ENCODE results near the gene SORCS3. TPM values are rescaled to one million over a fixed set of nuclear protein-coding genes. Genes with fewer than 3 reads are reported as not detected.

Gene SORCS3
- total and polyA plus RNA-seq, 10 of the 15 experiments (the other 5 are each of a cell fraction or from before 2014, with no cell fraction given): 0.01 to 0.04 (median 0.02) TPM; not detected in 7

- Histone ChIP-seq H3K9ac (ENCODE audit: control insufficient read depth, insufficient read depth, low read length) (no peak overlapping the region), H3K4me3 (no peak overlapping the region), H3K9me3 (replicated peaks; ENCODE audit: control insufficient read depth, insufficient read depth, low read length) (no peaks in the 10 kb centered on the region), H3K4me2 (ENCODE audit: control insufficient read depth, insufficient read depth) (no peak overlapping the region), H3K4me1 (ENCODE audit: control insufficient read depth, insufficient read depth, low read length) (no peaks in the 10 kb centered on the region), H3K36me3 (ENCODE audit: control insufficient read depth in 2 of 2, insufficient read depth in 2 of 2, low read length in 1 of 2) (no peaks in the 10 kb centered on the region), H3K27ac (ENCODE audit: control insufficient read depth, insufficient read depth) (no peak overlapping the region), H3K79me2 (ENCODE audit: control insufficient read depth, insufficient read depth, low read length) (no peaks in the 10 kb centered on the region), H4K20me1 (ENCODE audit: control insufficient read depth, insufficient read depth) (no peaks in the 10 kb centered on the region), H2AFZ (ENCODE audit: control insufficient read depth, low read depth, low read length) (no peak overlapping the region), H3K27me3 (replicated peaks in 1 of 2; ENCODE audit: control insufficient read depth in 2 of 2, insufficient read depth in 2 of 2, low read length in 1 of 2) (no peaks in the 10 kb centered on the region)
- ChIA-PET RAD21 (ENCODE audit: unreplicated experiment) (no interaction called here), CTCF (no interaction called here), POLR2A (no interaction called here), SMC1A (ENCODE audit: uncharacterized antibody, unreplicated experiment) (no interaction called here)
- intact Hi-C loops (cut with micrococcal nuclease; ENCODE audit: unreplicated experiment) (no loop called here), in situ Hi-C loops (cut with MboI) (no loop called here)
- FAIRE-seq (no peak), DNase-seq (ENCODE audit: low read depth, low spot score) (no peak), ATAC-seq (no peak)
- TF ChIP-seq KLF5 (IDR thresholded peaks at IDR 0.05; ENCODE audit: partially characterized antibody) (no peak), USF2 (IDR thresholded peaks at IDR 0.05; ENCODE audit: borderline replicate concordance, low read depth, low read length) (no peak), KAT2A (conservative IDR thresholded peaks at IDR 0.05; ENCODE audit: control insufficient read depth, low read depth, low read length) (no peak), WRNIP1 (IDR thresholded peaks at IDR 0.05; ENCODE audit: borderline replicate concordance, low read depth, low read length) (no peak)
- WGBS (ENCODE audit: insufficient coverage, insufficient replicate concordance, low lambda C conversion rate, missing lambda C conversion rate): 16% methylated on average over 2 of the region's 2 CpGs
- BruUV-seq (replicated peaks): no TSS peak
These were observed 325.6 kb downstream of the SORCS3 start for GRCh38 chr10:104966563-104967297.

GRCh38 chr10:104980368-104980767 lies 339.3 kb downstream of the SORCS3 start:
- in situ Hi-C loops (cut with MboI): no loop called here
- TF ChIP-seq ZNF24 (IDR thresholded peaks at IDR 0.05) (no peak), IKZF1 (conservative IDR thresholded peaks at IDR 0.05) (no peak), HCFC1 (IDR thresholded peaks at IDR 0.05; ENCODE audit: low read length) (no peak), JUNB (IDR thresholded peaks at IDR 0.05) (no peak), MTA3 (IDR thresholded peaks at IDR 0.05; ENCODE audit: borderline replicate concordance, low read length) (no peak), IRF3 (IDR thresholded peaks at IDR 0.05) (no peak), POU2F2 (IDR thresholded peaks at IDR 0.05; ENCODE audit: borderline replicate concordance, low read depth, low read length) (no peak), POLR2A (IDR thresholded peaks at IDR 0.05; ENCODE audit: low read depth, low read length) (no peak), SUZ12 (IDR thresholded peaks at IDR 0.05; ENCODE audit: unreplicated experiment) (no peak), SKIL (IDR thresholded peaks at IDR 0.05; ENCODE audit: low read depth, poor library complexity, severe bottlenecking) (no peak), CBX5 (IDR thresholded peaks at IDR 0.05; ENCODE audit: low read depth) (no peak)

More at GRCh38 chr10:104980368-104980767, 339.3 kb downstream of the SORCS3 start:
- Histone ChIP-seq H3K4me1 (ENCODE audit: control insufficient read depth, insufficient read depth, low read length) (no peaks in the 10 kb centered on the region), H3K4me2 (ENCODE audit: control insufficient read depth, insufficient read depth) (no peak overlapping the region), H2AFZ (ENCODE audit: control insufficient read depth, low read depth, low read length) (no peak overlapping the region), H3K4me3 (no peak overlapping the region), H3K27me3 (replicated peaks in 1 of 2; ENCODE audit: control insufficient read depth in 2 of 2, insufficient read depth in 2 of 2, low read length in 1 of 2) (no peaks in the 10 kb centered on the region), H3K79me2 (ENCODE audit: control insufficient read depth, insufficient read depth, low read length) (no peaks in the 10 kb centered on the region), H3K27ac (ENCODE audit: control insufficient read depth, insufficient read depth) (no peak overlapping the region), H3K36me3 (ENCODE audit: control insufficient read depth in 2 of 2, insufficient read depth in 2 of 2, low read length in 1 of 2) (no peaks in the 10 kb centered on the region), H4K20me1 (ENCODE audit: control insufficient read depth, insufficient read depth) (no peaks in the 10 kb centered on the region), H3K9me3 (replicated peaks; ENCODE audit: control insufficient read depth, insufficient read depth, low read length) (no peaks in the 10 kb centered on the region), H3K9ac (ENCODE audit: control insufficient read depth, insufficient read depth, low read length) (no peak overlapping the region)
- BruUV-seq (replicated peaks): no TSS peak
- ATAC-seq (no peak), DNase-seq (ENCODE audit: low read depth, low spot score) (no peak), FAIRE-seq (no peak)
- RAD21 ChIA-PET (ENCODE audit: unreplicated experiment): no interaction called here
- intact Hi-C loops (cut with micrococcal nuclease; ENCODE audit: unreplicated experiment): no loop called here
- SMC1A ChIA-PET (ENCODE audit: uncharacterized antibody, unreplicated experiment): interaction anchor here (1.0 kb wide), 1 partner anchor 13 kb away, joined by 3 read pairs; no protein-coding TSS in a partner anchor
- CTCF ChIA-PET: no interaction called here
- POLR2A ChIA-PET: no interaction called here
- WGBS (ENCODE audit: insufficient coverage, insufficient replicate concordance, low lambda C conversion rate, missing lambda C conversion rate): 0% methylated on average over 2 of the region's 2 CpGs

Measured in GM12878 (cell line).